HG03039 (cell line): ENCODE results near the gene ACIN1.

Source experiments
- ATAC-seq: cut with Tn5 transposase; IDR thresholded peaks from one replicate; pipeline ENCODE4 v1.9.1; 2021; ENCODE audit warnings: mild to moderate bottlenecking, moderate library complexity; ENCODE audit not compliant: unreplicated experiment

The ACIN1 gene, protein sequence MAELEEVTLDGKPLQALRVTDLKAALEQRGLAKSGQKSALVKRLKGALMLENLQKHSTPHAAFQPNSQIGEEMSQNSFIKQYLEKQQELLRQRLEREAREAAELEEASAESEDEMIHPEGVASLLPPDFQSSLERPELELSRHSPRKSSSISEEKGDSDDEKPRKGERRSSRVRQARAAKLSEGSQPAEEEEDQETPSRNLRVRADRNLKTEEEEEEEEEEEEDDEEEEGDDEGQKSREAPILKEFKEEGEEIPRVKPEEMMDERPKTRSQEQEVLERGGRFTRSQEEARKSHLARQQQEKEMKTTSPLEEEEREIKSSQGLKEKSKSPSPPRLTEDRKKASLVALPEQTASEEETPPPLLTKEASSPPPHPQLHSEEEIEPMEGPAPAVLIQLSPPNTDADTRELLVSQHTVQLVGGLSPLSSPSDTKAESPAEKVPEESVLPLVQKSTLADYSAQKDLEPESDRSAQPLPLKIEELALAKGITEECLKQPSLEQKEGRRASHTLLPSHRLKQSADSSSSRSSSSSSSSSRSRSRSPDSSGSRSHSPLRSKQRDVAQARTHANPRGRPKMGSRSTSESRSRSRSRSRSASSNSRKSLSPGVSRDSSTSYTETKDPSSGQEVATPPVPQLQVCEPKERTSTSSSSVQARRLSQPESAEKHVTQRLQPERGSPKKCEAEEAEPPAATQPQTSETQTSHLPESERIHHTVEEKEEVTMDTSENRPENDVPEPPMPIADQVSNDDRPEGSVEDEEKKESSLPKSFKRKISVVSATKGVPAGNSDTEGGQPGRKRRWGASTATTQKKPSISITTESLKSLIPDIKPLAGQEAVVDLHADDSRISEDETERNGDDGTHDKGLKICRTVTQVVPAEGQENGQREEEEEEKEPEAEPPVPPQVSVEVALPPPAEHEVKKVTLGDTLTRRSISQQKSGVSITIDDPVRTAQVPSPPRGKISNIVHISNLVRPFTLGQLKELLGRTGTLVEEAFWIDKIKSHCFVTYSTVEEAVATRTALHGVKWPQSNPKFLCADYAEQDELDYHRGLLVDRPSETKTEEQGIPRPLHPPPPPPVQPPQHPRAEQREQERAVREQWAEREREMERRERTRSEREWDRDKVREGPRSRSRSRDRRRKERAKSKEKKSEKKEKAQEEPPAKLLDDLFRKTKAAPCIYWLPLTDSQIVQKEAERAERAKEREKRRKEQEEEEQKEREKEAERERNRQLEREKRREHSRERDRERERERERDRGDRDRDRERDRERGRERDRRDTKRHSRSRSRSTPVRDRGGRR

DNA sequence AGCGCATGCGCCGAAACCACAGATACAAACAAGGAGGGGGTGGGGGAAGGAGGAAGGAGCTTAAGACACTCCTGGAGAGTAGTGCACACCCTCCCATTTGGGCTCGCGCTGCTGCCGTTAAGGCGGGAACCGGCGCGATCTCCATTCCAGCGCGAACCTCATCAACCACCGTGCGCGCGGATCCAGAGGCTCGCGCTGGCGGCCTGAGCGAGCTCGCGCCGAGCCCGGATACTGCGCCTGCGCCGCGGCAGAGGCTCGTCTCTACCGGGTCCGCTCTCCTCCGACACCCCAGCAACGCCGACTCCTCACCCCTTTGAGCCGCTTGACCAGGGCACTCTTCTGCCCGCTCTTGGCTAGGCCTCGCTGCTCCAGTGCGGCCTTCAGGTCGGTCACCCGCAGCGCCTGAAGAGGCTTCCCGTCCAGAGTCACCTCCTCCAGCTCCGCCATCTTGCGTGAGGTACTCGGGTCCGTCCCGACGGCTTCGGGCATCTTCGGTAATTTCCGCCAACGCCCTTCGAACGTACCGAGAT, at the start of gene ACIN1:
ACIN1 (minus strand) TSS at position 471 of the 530 bp plus-strand sequence; CDS start at position 447, 24 bp downstream.
- peak; percentile 26 for ATAC-seq

DNA sequence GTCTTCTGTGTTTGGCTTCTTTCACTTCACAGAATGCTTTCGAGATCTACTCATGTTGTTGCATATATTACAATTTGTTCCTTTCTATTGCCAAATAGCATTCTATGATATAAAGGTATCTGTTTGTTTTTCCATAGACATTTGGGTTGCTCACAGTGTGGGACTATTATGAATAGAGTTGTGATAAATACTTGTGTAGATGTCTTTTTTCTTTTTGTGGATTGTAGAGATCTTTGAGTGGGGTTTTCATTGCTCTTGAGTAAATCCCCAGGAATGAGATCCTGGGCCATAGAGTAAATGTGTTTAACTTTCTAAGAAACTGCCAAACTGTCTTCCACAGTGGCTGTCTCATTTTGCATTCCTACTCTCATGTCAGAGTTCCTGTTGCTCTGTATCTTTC, 49.0 kb upstream of the ACIN1 start:
- ATAC-seq, result no peak

DNA sequence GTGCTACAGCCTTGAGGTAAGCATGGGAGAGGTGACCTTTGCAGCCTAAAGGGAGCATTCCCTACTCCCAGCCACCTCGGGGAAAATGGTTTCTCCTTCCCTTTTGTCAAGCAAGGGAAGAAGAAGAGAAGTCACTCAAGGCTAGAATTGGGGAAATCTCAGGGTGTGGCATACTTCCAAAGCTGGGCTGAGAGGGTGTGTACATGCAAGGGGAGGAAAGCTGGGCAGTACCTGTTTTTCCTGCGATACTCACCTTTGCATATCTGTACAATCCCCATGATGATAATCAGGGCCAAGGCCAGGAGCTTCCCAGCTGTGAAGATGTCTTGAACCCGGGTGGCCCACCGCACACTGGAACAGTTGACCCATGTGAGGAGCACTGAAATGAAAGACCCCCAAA, 47.9 kb upstream of the ACIN1 start:
- no peak for ATAC-seq

DNA sequence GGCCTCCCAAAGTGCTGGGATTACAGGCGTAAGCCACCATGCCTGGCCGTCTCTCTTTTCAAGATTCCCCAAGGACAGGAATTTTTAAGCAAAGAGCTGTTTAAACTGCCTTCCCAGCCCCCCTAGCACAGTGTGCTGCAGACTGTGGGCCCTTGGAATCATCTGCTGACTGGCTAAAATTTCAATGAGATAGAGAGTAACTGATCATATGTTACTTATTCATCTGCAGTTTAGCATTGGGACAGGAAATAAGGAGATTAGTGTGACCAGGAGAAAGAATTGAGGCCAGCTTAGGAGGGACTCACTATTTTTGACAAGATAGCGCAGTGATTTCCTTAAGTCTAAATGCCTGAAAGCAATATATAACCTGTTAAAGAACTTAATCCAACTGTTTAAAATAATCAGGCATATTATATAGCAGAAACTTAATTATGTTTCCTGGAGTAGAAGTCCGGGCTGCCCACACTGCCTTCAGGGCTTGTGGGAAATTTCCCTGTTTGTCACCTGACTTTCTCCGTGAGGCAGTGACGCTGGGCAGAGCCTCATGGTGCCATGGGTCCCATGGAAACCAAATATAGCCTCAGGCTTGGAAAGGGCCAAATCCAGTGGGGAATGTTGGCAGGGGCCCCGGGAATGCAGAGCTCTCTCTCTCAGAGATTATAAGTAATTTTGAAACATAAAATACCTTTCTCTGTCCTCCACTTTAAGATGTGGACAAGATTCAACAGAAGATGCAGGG, 46.9 kb upstream of the ACIN1 start:
- no peak for ATAC-seq

DNA sequence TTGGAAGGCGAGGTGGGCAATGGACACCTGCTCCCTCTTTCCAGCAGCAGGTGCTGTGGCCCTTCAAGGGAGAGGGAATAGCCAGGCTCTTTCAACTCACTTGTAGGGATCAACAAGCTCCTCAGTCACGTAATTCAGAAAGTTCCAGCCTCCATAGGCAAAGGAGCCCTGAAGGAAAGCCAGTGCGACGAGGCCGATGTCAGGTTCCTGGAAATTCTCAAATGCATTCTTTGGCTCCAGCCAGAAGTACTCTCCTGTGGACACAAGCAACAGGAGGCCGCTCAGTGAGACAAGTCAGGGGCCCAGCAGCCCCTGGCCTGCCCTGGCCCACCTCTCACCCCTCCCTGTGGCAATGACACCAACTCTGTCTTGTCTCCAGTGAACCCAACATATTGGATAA, 45.4 kb upstream of the ACIN1 start:
- ATAC-seq, result no peak

DNA sequence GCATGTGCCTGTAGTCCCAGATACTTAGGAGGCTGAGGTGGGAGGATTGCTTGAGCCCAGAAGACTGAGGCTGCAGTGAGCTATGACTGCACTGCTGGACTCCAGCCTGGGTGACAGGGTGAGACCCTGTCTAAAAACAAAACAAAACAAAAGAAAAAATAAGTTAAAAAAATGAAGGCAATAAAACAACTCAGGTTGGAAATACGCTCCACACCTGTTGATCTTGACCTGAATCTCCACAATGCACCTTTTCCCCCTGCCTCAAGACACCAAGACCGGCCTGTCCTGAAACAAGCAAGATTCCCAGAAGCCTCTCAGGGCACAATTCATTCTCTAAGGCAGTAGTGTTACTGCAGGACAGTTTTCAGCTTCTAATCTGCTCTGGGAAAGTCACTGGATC, 44.9 kb upstream of the ACIN1 start:
- ATAC-seq, result no peak

DNA sequence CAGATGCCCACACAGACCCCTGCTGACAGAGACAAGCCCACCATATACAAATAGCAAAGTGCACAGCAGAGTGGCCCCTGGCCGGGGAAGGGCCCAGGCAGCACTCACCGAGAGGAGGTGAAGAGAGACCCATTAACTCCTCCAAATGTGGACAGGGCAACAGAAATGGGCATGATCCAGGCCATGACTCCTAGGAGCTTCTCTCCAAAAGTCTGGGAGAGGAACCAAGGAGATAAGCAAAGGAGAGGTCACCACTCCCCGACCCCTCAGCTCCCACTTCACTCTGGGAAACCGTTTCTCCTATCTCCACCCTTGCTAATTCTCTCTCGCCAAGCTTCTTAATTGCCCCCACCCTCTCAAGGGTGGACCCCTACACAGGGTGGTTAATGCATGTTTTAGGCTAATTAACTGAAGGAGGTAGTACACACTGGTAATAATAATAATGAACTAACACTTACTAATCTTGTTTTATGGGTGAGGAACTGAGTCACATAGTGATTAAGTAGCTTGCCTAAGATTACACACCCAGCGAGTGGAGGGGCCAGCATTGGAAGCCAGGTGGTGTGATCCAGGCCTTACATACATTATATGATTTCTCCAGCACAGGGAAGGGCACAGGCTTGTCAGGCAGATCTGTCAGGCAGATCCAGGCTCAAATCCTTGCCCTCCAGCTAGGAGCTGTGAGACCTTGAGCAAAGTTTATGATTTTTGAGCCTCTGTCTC, 43.0 kb upstream of the ACIN1 start:
- ATAC-seq, result no peak

DNA sequence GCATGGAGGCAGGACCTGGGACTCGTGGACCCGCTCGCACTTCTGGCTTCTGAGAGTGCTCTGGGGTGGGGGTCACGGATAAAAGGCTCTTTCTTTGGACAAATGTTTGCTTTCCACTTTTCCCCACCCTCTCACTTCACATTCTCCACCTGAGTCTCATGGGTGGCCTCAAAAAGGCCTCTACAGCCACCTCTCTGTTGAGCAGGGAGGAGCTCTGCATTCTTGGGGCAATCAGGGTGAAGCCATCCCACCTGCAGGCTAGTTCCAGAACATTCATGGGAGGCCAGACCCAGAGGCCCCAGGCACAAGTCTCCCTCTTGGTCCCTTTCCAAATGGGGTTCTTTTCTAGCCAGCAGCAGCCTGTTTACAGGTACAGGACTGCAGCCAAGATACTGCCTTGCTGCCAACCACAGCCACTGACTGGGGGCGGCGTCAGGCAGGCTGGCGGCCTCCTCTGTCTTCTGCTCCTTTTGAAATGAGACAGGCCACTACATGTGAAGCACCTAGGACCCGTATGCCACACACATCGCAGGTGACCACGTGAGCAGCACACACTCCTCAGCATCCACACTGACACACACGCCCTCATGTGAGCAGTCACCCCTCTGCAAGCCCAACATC, 42.4 kb upstream of the ACIN1 start:
- ATAC-seq, result no peak

DNA sequence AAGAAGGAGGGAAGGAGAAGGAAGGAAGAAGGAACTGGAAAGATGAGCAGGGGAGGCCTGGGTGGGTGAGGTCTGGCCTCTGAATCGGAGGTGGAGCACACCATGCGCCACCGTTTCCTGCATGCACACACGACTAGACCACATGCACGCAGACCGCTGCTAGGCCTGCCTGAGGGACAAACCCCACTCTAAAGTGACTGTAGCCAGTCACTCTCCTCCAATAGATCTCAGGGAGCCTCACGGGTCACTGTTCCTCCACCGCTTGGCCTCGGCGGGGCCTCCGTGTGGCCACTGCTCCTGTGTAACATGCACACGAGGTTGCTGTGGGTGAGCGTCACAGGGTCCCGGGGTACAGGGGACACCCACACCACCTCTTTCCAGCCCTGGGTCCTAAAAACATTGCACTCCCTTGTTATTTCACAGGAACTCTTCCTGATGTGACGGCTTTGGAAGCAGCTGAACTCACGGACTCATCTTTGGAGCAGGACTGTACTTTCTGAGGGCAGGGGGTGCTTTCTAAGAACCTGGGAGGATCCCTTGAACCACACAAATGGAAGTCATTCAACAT, 41.7 kb upstream of the ACIN1 start:
- no peak for ATAC-seq

DNA sequence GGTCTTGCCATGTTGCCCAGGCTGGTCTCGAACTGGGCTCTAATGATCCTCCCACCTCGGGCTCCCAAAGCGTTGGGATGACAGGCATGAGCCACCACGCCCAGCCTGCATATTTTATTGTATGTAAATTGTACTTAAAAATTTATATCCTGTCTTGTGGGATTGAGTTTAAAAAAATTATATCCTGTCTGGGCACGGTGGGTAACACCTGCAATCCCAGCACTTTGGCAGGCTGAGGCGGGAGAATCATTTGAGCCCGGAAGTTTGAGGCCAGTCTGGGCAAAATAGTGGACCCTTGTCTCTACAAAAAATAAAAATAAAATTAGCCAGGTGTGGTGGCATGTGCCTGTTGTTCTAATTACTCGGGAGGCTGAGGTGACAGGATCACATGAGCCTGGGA, 38.0 kb upstream of the ACIN1 start:
- no peak for ATAC-seq

DNA sequence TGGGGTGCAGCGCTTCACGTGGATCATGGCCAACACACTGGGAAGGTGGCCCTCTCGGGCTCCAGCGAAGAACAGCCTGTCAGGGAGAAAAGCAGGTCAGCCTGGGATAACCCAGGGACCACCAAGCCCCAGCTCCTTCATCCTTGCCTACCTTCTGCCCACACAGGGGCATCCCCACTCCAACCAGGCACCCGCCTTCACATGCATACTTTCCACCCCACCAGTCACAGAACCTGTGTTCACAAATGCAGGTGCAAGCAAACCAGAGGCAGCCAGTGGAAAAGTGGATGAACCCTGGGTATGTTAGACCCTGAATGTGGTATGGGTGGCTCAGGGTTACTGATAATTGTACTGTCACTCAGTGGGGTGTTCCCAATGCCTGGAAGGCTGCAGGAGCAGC, 36.5 kb upstream of the ACIN1 start:
- no peak for ATAC-seq

DNA sequence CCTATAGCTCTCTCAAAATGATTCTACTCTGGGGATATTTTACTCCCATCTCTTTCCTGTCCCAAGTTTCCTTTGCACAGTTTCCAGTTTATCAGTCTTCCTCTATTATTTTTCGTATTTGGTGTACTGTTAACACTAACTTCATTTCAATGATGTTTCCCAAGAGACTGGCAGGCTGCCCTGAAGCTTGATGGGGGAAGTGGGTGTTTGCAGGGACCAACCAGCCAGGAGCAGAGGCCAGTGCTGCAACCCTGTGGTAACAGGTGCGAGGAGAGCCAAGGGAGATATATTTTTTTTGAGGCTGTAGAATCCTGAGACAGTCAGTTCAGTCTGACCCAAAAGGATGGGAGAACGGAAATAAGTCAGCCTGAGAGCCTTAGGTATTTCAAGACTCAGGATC, 35.9 kb upstream of the ACIN1 start:
- no peak for ATAC-seq

DNA sequence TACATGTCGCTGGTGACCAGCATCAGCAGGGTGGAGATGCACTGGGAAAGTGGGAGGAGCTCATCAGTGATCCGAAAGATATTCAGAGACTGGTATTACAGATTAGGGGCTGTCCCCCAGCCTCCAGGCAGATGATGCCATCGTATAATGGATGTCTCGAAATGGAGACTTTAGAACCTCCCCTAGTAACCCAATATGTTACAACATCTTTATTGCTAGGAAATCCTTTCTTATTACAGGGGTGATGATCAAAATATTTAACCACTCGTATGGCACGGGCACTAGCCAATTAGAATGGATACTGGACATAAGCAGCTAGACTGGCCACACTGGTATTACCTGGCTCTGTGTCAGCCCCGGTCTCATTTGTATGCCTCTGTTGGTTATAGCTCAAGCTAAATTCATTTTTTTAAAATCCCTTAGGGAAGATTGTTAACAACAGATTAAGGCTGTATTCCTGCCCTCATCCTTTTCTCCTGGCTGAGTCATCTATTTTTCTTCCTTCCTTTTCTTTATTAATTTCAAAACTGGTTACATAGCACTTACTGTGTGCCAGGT, 34.9 kb upstream of the ACIN1 start:
- no peak for ATAC-seq

DNA sequence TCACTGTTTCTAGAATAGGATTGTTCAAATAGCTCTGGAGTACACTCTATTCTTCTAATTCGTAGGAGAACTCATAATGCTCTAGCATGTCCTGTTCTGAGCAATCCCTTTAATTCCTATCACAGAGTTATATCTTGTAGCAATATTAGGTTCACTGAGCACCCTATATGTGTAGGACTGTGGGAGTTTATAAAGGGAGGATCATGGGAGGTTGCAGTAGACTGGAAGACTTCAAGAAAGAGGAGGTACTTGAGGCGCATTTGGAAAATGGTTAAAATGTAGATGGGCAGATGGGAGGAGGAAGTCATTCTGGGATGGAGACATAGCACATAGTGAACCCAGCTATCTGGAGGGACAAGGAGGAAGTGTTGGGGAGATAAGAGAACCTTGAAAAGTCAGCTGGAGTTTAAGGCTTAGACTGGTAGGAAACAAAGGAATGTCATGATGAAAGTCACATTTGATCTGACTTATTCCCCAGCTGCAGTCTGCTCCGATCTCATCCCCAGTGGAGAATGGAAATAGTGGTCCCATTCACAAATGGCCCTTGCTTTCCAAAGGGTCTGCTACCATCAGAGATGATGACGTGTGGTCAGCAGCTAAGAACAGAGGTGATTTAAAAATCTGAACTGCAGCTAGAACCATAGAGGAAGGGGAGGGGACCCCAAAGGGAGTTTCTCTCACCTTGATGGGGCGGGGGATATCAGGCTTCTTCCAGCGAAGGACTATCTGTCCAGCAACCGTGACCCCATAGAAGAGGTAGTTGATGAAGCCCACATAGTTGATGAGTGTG, 34.2 kb upstream of the ACIN1 start:
- no peak for ATAC-seq

DNA sequence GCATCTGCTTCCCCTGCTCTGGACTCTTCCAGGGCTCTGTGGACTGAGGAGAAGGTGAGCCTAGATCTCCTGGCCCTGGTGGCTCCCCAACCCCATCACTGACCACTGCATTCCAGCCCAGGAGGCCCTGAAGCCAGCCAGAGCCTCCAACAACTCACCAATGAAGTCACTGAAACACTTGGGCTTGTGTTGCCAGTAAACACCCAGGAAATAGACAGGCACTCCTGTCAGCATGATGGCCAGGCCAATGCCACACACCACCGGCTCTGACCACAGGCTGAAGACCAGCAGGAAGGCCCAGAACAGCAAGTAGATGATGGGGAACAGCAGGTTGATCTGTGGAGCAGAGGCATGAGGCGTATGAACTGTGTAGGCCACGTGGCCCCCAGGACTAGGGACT, 32.9 kb upstream of the ACIN1 start:
- ATAC-seq, result no peak

DNA sequence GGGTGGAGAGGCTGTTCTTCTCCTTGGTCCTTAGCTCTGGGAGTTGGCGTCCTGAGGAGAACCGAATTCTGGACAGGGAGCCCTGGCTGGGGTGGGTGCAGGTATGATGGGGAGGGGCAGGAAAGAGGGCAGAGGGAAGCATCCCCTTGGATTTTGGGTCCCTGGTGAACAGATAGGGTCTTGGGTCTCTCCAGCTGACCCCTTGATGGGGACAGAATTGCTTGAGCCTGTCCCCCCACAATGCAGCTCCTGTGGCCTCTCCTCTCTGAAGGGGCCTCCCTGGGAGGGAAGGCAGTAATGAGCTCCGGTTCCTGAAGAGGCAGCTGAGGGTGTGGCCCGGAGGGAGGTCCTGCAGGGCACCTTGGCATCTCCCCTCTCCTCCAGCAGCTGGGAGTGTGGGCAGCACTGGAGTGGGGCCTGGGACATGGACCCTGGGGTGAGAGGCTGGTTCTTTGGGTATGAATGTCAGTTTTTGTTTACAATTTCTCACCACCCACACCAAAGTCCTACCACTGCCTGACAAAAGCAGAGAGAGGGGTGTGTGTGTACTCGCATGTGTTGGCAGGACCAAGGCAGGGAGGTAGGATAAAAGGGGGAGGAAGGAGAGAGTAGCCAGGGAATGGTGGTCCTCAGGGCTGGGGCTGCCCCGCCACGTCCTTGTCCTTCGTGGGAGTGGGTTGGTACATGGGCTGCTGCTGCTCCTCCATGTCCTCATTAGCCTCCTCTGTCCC, 31.8 kb upstream of the ACIN1 start:
- ATAC-seq, result no peak

DNA sequence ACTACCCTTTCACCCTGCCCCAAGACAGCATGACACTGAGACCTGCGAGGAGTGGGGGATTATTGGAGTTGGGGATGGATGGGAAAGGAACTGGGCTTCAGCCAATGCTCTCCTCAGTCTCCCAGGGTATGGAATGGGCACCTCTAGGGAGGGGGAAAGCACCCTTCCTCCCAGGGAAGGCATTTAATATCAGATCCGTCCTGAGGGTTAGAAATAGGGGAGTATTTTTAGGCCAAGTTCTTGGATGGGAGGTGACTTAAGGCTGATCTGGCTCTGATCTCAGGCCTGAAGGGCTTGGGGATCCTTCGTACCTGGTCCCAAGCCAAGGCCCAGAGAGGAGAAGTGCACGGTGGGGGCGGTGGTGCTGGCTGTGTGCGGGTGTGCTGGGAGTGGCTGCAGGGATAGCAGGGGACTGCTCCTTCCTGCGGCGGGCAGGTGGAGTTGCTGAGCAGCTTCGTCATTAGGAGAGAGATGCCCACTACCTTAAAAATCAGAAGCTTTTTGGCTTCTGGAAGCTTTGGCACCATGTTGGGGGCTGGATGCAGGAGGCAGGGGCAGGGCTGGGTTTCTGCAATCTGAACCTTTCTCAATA, 31.1 kb upstream of the ACIN1 start:
- ATAC-seq, result no peak
